CD4-positive, alpha-beta memory T cell (primary cell): Measurements from ENCODE around the gene PTRHD1. TPM values are rescaled to one million over a fixed set of nuclear protein-coding genes. Genes with fewer than 3 reads are reported as not detected.

Source experiments
- CTCF ChIA-PET: fragments of 350-600 bp; sonication (Branson Sonifier 250); formaldehyde crosslinking; loops from one replicate; lab custom pipeline; 2021; ENCODE audit warnings: inconsistent platforms; ENCODE audit not compliant: partially characterized antibody; lab: Charles Lee
- POLR2A ChIA-PET: fragments of 350-600 bp; sonication (Branson Sonifier 250); formaldehyde crosslinking; loops from one replicate; lab custom pipeline; 2021; ENCODE audit not compliant: partially characterized antibody; lab: Charles Lee
- DNase-seq, 5 donors: peaks; one replicate each; pipeline versions ENCODE4 v3.0.0 to v3.0.0-alpha.2; 2020 to 2022; ENCODE audit warnings: mixed read lengths in 1 of 5
- H3K27ac ChIP-seq: one replicate; pipeline ENCODE4 v1.7.0; 2013; ENCODE audit warnings: low read depth, low read length
- H3K27me3 ChIP-seq: 2 replicates; pipeline ENCODE4 v1.7.0; 2013; ENCODE audit warnings: mild to moderate bottlenecking, low read length, moderate library complexity; ENCODE audit not compliant: insufficient read depth
- H3K36me3 ChIP-seq: 2 replicates; pipeline ENCODE4 v1.7.0; 2013; ENCODE audit warnings: mild to moderate bottlenecking, low read length, moderate library complexity; ENCODE audit not compliant: insufficient read depth
- H3K4me1 ChIP-seq: 2 replicates; pipeline ENCODE4 v1.7.0; 2013; ENCODE audit warnings: mild to moderate bottlenecking, low read length, moderate library complexity; ENCODE audit not compliant: insufficient read depth
- H3K4me3 ChIP-seq, 2 donors: one replicate each; pipeline ENCODE4 v1.7.0; 2013; ENCODE audit warnings: low read length in 2 of 2, mild to moderate bottlenecking in 1 of 2
- H3K9me3 ChIP-seq, 2 donors: one replicate each; pipeline ENCODE4 v1.7.0; 2013; ENCODE audit warnings: low read length in 2 of 2, control low read depth in 1 of 2; ENCODE audit not compliant: control insufficient read depth in 1 of 2
- H3K27ac Mint-ChIP-seq, 7 donors: one replicate each; pipeline ENCODE4 v1.8.0; 2020 to 2021; ENCODE audit warnings: mixed read lengths in 7 of 7, mild to moderate bottlenecking in 6 of 7, inconsistent platforms in 3 of 7, moderate library complexity in 3 of 7
- H3K27me3 Mint-ChIP-seq, 2 donors: one replicate each; pipeline ENCODE4 v1.8.0; 2020 to 2021; ENCODE audit warnings: mixed read lengths in 2 of 2
- H3K36me3 Mint-ChIP-seq, 2 donors: one replicate each; pipeline ENCODE4 v1.8.0; 2020 to 2021; ENCODE audit warnings: mixed read lengths in 2 of 2, inconsistent platforms in 1 of 2, mild to moderate bottlenecking in 1 of 2
- H3K4me1 Mint-ChIP-seq, 4 donors: one replicate each; pipeline ENCODE4 v1.8.0; 2020 to 2021; ENCODE audit warnings: mixed read lengths in 4 of 4, mild to moderate bottlenecking in 1 of 4
- H3K4me3 Mint-ChIP-seq, 8 donors: one replicate each; pipeline ENCODE4 v1.8.0; 2020 to 2021; ENCODE audit warnings: mixed read lengths in 8 of 8, mild to moderate bottlenecking in 7 of 8, moderate library complexity in 6 of 8, inconsistent platforms in 3 of 8
- H3K9me3 Mint-ChIP-seq, 8 donors: one replicate each; pipeline ENCODE4 v1.8.0; 2020 to 2021; ENCODE audit warnings: mixed read lengths in 8 of 8, mild to moderate bottlenecking in 5 of 8, inconsistent platforms in 3 of 8, moderate library complexity in 1 of 8
- intact Hi-C: fragments of 100-400 bp; cut with micrococcal nuclease; formaldehyde crosslinking; loops from one replicate; pipeline ENCODE4 v1.15.1; 2023
- polyA plus RNA-seq, 2 donors: library from polyadenylated mRNA; unstranded; fragments of 300-500 nt; fragmentation: Illumina TruSeq; gene quantifications; one replicate each; pipeline ENCODE4 v1.2.3, GENCODE V29; 2021
- total RNA-seq, 2 experiments: library from RNA; stranded (reverse); gene quantifications; one replicate each; pipeline ENCODE4 v1.2.3, GENCODE V29; 2021

The PTRHD1 gene
- total RNA-seq (10 to 100 TPM; 12.0 to 12.8 TPM), polyA plus RNA-seq (10 to 100 TPM; 48.6 to 52.1 TPM)

GRCh38 chr2:24792874-24793760, at the start of gene PTRHD1, which contains the start of gene CENPO:
TSS of gene PTRHD1 (minus strand) at chr2:24793391. CDS start at chr2:24793377, 14 bp downstream.
TSS of gene CENPO (plus strand) at chr2:24793425. CDS start at chr2:24793920, 495 bp downstream.
- H3K4me3 Mint-ChIP-seq: peak within 1 kb of the TSS; percentile 94 to 99 (median 96)
- peak; percentile 96 to 98 (median 97) for DNase-seq
- Histone ChIP-seq H3K27ac (peak within 1 kb of the TSS; percentile 93), H3K4me3 (peak within 1 kb of the TSS; percentile 85 to 97), H3K9me3 (no peaks in the 10 kb centered on the region), H3K36me3 (no peaks in the 10 kb centered on the region), H3K27me3 (no peaks in the 10 kb centered on the region), H3K4me1 (peaks cover 17% of the 10 kb centered on the region)
- intact Hi-C loops: loop anchor here (1.0 to 5.0 kb wide), 5 partner anchors 128 to 716 kb away; partner anchors contain the start of genes ADCY3, DNAJC27, ITSN2 and NCOA1
- H3K27ac Mint-ChIP-seq: peak within 1 kb of the TSS; percentile 98 to 100 (median 99)
- ChIA-PET POLR2A (interaction anchor here (0.7 to 2.0 kb wide), 23 partner anchors 9 to 1553 kb away, joined by 3 to 20 read pairs (median 4); partner anchors contain the start of genes ITSN2, NCOA1, SELENOI and WDCP), CTCF (interaction anchor here (1.0 to 2.0 kb wide), 5 partner anchors 12 to 180 kb away, joined by 3 to 8 read pairs (median 4); no protein-coding TSS in a partner anchor)
- H3K36me3 Mint-ChIP-seq: peaks cover 8 to 12% of the 10 kb centered on the region in 2 donors
- H3K4me1 Mint-ChIP-seq: peaks cover 10 to 25% (median 17%) of the 10 kb centered on the region in 4 donors
- no peaks in the 10 kb centered on the region for H3K27me3 Mint-ChIP-seq
- no peaks in the 10 kb centered on the region for H3K9me3 Mint-ChIP-seq

GRCh38 chr2:24842081-24843050, 49.2 kb upstream of the PTRHD1 start:
- ChIA-PET CTCF (no interaction called here), POLR2A (no interaction called here)
- H3K36me3 Mint-ChIP-seq: peaks cover 4 to 18% of the 10 kb centered on the region in 2 donors
- no peak overlapping the region for H3K27ac ChIP-seq
- no peaks in the 10 kb centered on the region for H3K27me3 Mint-ChIP-seq
- no peaks in the 10 kb centered on the region for H3K27me3 ChIP-seq
- H3K4me1 ChIP-seq: no peaks in the 10 kb centered on the region
- no peak overlapping the region for H3K4me3 Mint-ChIP-seq
- intact Hi-C loops: no loop called here
- H3K36me3 ChIP-seq: no peaks in the 10 kb centered on the region
- H3K9me3 Mint-ChIP-seq: peaks cover 0 to 3% (median 0%) of the 10 kb centered on the region in 8 donors
- no peak overlapping the region for H3K4me3 ChIP-seq
- H3K4me1 Mint-ChIP-seq: peaks cover 0 to 1% (median 0%) of the 10 kb centered on the region in 4 donors
- H3K27ac Mint-ChIP-seq: no peak overlapping the region
- DNase-seq: no peak
- no peaks in the 10 kb centered on the region for H3K9me3 ChIP-seq

- POLR2A ChIA-PET: no interaction called here
- Histone ChIP-seq H3K36me3 (no peaks in the 10 kb centered on the region), H3K9me3 (no peaks in the 10 kb centered on the region), H3K27me3 (no peaks in the 10 kb centered on the region), H3K27ac (no peak overlapping the region), H3K4me1 (no peaks in the 10 kb centered on the region), H3K4me3 (no peak overlapping the region)
- CTCF ChIA-PET: no interaction called here
- Mint-ChIP-seq H3K9me3 (no peaks in the 10 kb centered on the region), H3K27ac (no peak overlapping the region), H3K4me1 (no peaks in the 10 kb centered on the region), H3K36me3 (peaks cover 5 to 28% of the 10 kb centered on the region in 2 donors), H3K27me3 (no peaks in the 10 kb centered on the region), H3K4me3 (no peak overlapping the region)
- intact Hi-C loops: no loop called here
- DNase-seq: no peak
These were observed 48.1 kb upstream of the PTRHD1 start for GRCh38 chr2:24840962-24841945.

GRCh38 chr2:24840164-24840869, 47.1 kb upstream of the PTRHD1 start:
- POLR2A ChIA-PET: no interaction called here
- no peaks in the 10 kb centered on the region for H3K27me3 Mint-ChIP-seq
- H3K4me1 Mint-ChIP-seq: no peaks in the 10 kb centered on the region
- no peak overlapping the region for H3K27ac Mint-ChIP-seq
- peaks cover 2% of the 10 kb centered on the region for H3K36me3 ChIP-seq
- H3K9me3 ChIP-seq: no peaks in the 10 kb centered on the region
- peaks cover 10 to 36% of the 10 kb centered on the region in 2 donors for H3K36me3 Mint-ChIP-seq
- no peak overlapping the region for H3K27ac ChIP-seq
- H3K9me3 Mint-ChIP-seq: no peaks in the 10 kb centered on the region
- intact Hi-C loops: no loop called here
- no peak overlapping the region for H3K4me3 Mint-ChIP-seq
- no peak overlapping the region for H3K4me3 ChIP-seq
- no peaks in the 10 kb centered on the region for H3K27me3 ChIP-seq
- no peaks in the 10 kb centered on the region for H3K4me1 ChIP-seq
- CTCF ChIA-PET: no interaction called here
- DNase-seq: no peak

GRCh38 chr2:24839729-24840128, 46.5 kb upstream of the PTRHD1 start:
- Histone ChIP-seq H3K4me1 (no peaks in the 10 kb centered on the region), H3K36me3 (peaks cover 2% of the 10 kb centered on the region), H3K9me3 (no peaks in the 10 kb centered on the region), H3K27ac (no peak overlapping the region), H3K27me3 (no peaks in the 10 kb centered on the region), H3K4me3 (no peak overlapping the region)
- Mint-ChIP-seq H3K36me3 (peaks cover 14 to 40% of the 10 kb centered on the region in 2 donors), H3K4me1 (no peaks in the 10 kb centered on the region), H3K9me3 (no peaks in the 10 kb centered on the region), H3K4me3 (no peak overlapping the region), H3K27ac (no peak overlapping the region), H3K27me3 (no peaks in the 10 kb centered on the region)
- intact Hi-C loops: no loop called here
- ChIA-PET POLR2A (no interaction called here), CTCF (no interaction called here)
- no peak for DNase-seq

- Mint-ChIP-seq H3K4me1 (no peaks in the 10 kb centered on the region), H3K27ac (no peak overlapping the region), H3K4me3 (no peak overlapping the region), H3K27me3 (no peaks in the 10 kb centered on the region), H3K36me3 (peaks cover 14 to 41% of the 10 kb centered on the region in 2 donors), H3K9me3 (no peaks in the 10 kb centered on the region)
- peaks cover 2% of the 10 kb centered on the region for H3K36me3 ChIP-seq
- intact Hi-C loops: no loop called here
- H3K27ac ChIP-seq: no peak overlapping the region
- ChIA-PET POLR2A (interaction anchor here (0.7 kb wide), 1 partner anchor 489 kb away, joined by 4 read pairs; no protein-coding TSS in a partner anchor), CTCF (no interaction called here)
- DNase-seq: no peak
- no peaks in the 10 kb centered on the region for H3K4me1 ChIP-seq
- no peaks in the 10 kb centered on the region for H3K9me3 ChIP-seq
- no peaks in the 10 kb centered on the region for H3K27me3 ChIP-seq
- H3K4me3 ChIP-seq: no peak overlapping the region
These were observed 45.4 kb upstream of the PTRHD1 start for GRCh38 chr2:24838541-24838940.
